ENCODE data around the gene XRN1.
"Not testable (repeated sequence)": the region's sequence is repeated elsewhere in the genome, so short reads cannot be mapped to it uniquely, and the experiment has no call there.

The XRN1 gene

DNA sequence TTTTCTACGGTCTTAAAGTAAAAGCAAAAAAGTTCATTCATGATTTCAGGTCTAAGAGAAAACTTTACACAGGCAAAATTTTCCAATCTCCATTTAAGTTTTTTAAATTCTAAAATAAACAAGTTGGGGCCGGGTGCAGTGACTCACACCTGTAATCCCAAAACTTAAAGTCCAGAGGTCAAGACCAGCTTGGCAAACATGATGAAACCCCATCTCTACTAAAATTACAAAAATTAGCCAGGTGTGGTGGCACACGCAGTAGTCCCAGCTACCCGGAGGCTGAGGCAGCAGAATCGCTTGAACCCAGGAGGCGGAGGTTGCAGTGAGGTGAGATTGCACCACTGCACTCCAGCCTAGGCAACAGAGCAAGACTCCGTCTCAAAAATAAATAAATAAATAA, 47.3 kb downstream of the XRN1 start:
- not testable (repeated sequence) for H2AFZ ChIP-seq (ENCODE audit: low read length); H3K79me1 ChIP-seq (ENCODE audit: low read depth, low read length); H2BK12ac ChIP-seq (ENCODE audit: low read length); H3K9ac ChIP-seq (ENCODE audit: low read depth, low read length, poor library complexity); H4K8ac ChIP-seq (ENCODE audit: low read depth, low read length); H3K4me1 ChIP-seq (ENCODE audit: control insufficient read depth in 2 of 2, insufficient read depth in 1 of 2, low read depth in 1 of 2, low read length in 2 of 2); H3K18ac ChIP-seq (ENCODE audit: low read length); H3K4ac ChIP-seq (ENCODE audit: low read length); H3K4me3 ChIP-seq (ENCODE audit: low read length in 2 of 2); H3K14ac ChIP-seq (ENCODE audit: low read length); H2AK5ac ChIP-seq (ENCODE audit: low read depth, low read length); H3K9me3 ChIP-seq (replicated peaks in 1 of 2; ENCODE audit: control insufficient read depth in 2 of 2, insufficient read depth in 1 of 2, low read depth in 1 of 2, low read length in 2 of 2); H2BK5ac ChIP-seq (ENCODE audit: low read length); DNase-seq (ENCODE audit: low spot score); H3K27me3 ChIP-seq (ENCODE audit: control insufficient read depth in 3 of 3, insufficient read depth in 3 of 3, low read depth in 1 of 3, low read length in 3 of 3); H2BK120ac ChIP-seq (ENCODE audit: low read depth, low read length); H3K23ac ChIP-seq (ENCODE audit: low read depth, low read length, poor library complexity); H4K91ac ChIP-seq (ENCODE audit: low read depth, low read length, poor library complexity); H3K27ac ChIP-seq (replicated peaks; ENCODE audit: low read length); H3K4me2 ChIP-seq (ENCODE audit: insufficient read depth, low read length, poor library complexity, severe bottlenecking); H2BK15ac ChIP-seq (ENCODE audit: low read length)
- no CpG with 5 or more reads among the region's 7 CpGs for WGBS, 2 donors (ENCODE audit: extremely low coverage in 2 of 2, insufficient read length in 2 of 2, insufficient replicate concordance in 1 of 2)
- H3K36me3 ChIP-seq (replicated peaks in 1 of 2; ENCODE audit: control insufficient read depth in 2 of 2, insufficient read depth in 2 of 2, low read length in 2 of 2), result peaks cover 4 to 84% of the 10 kb centered on the region in 2 donors

DNA sequence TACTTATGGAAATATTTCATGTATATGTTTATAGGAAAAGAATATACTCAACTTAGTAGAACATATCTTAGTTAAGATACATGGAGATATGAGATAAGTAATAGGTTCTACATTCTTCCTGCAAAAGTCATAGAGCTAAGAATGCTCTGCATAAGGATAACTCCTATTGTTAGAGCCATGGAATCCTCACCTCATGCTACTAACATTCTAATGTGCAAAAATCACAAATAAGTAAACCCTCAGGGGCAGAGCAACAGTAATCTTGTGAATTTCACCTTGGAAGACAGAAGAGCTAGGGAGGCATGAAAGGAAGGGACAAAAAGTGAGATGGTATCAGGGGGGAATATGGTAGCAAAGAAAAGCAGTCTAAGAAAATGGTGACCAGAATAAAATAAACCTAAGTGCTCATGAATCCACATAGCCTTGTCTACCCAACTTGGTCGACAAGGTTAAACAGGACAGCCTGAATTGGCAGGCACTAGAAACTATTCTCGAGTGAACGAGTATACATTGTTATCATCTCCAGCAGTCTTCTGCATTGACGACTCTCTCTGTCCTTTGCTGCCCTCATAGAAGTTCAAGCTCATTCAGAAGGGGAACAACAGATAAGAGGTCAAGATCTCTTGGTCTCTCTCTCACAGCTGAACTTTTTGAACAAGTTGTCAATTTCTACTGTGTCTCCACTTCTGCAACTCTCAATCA, 52.8 kb downstream of the XRN1 start:
- Histone ChIP-seq H3K79me1 (ENCODE audit: low read depth, low read length) (no peaks in the 10 kb centered on the region), H3K4me3 (ENCODE audit: low read length in 2 of 2) (no peak overlapping the region), H3K9me3 (replicated peaks in 1 of 2; ENCODE audit: control insufficient read depth in 2 of 2, insufficient read depth in 1 of 2, low read depth in 1 of 2, low read length in 2 of 2) (peaks cover 0 to 3% of the 10 kb centered on the region in 2 donors), H2BK15ac (ENCODE audit: low read length) (no peak overlapping the region), H2BK120ac (ENCODE audit: low read depth, low read length) (no peak overlapping the region), H3K4ac (ENCODE audit: low read length) (no peak overlapping the region), H3K9ac (ENCODE audit: low read depth, low read length, poor library complexity) (no peak overlapping the region), H4K91ac (ENCODE audit: low read depth, low read length, poor library complexity) (no peak overlapping the region), H2BK5ac (ENCODE audit: low read length) (no peak overlapping the region), H3K14ac (ENCODE audit: low read length) (no peak overlapping the region), H2AFZ (ENCODE audit: low read length) (no peak overlapping the region), H3K4me1 (ENCODE audit: control insufficient read depth in 2 of 2, insufficient read depth in 1 of 2, low read depth in 1 of 2, low read length in 2 of 2) (no peaks in the 10 kb centered on the region), H2AK5ac (ENCODE audit: low read depth, low read length) (no peak overlapping the region), H3K27ac (replicated peaks; ENCODE audit: low read length) (no peak overlapping the region), H3K18ac (ENCODE audit: low read length) (no peak overlapping the region), H3K23ac (ENCODE audit: low read depth, low read length, poor library complexity) (no peak overlapping the region), H3K27me3 (ENCODE audit: control insufficient read depth in 3 of 3, insufficient read depth in 3 of 3, low read depth in 1 of 3, low read length in 3 of 3) (no peaks in the 10 kb centered on the region), H3K4me2 (ENCODE audit: insufficient read depth, low read length, poor library complexity, severe bottlenecking) (no peak overlapping the region), H3K36me3 (replicated peaks in 1 of 2; ENCODE audit: control insufficient read depth in 2 of 2, insufficient read depth in 2 of 2, low read length in 2 of 2) (peaks cover 5 to 77% of the 10 kb centered on the region in 2 donors), H4K8ac (ENCODE audit: low read depth, low read length) (no peak overlapping the region), H2BK12ac (ENCODE audit: low read length) (no peak overlapping the region)
- no peak for DNase-seq (ENCODE audit: low spot score)
- WGBS, 2 donors (ENCODE audit: extremely low coverage in 2 of 2, insufficient read length in 2 of 2, insufficient replicate concordance in 1 of 2), result no CpG with 5 or more reads among the region's 4 CpGs

DNA sequence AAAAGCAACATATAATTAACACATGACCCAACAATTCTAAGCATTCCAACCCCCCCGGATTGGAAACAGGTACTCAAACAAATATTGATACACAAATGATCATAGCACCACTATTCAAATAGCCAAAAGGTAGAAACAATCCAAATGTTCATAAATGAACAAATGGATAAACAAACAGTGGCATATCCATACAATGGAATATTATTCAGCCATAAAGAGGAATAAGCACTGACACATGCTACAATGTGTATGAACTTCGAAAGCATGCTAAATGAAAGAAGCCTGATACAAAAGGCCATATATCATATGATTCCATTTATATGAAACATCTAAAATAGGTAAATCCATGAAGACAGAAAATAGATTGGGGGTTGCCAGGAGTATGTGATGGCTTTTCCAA, 62.8 kb downstream of the XRN1 start:
- DNase-seq (ENCODE audit: low spot score), result no peak
- Histone ChIP-seq H3K79me1 (ENCODE audit: low read depth, low read length) (no peaks in the 10 kb centered on the region), H2AK5ac (ENCODE audit: low read depth, low read length) (no peak overlapping the region), H3K27ac (replicated peaks; ENCODE audit: low read length) (no peak overlapping the region), H2AFZ (ENCODE audit: low read length) (no peak overlapping the region), H4K8ac (ENCODE audit: low read depth, low read length) (no peak overlapping the region), H3K4me2 (ENCODE audit: insufficient read depth, low read length, poor library complexity, severe bottlenecking) (no peak overlapping the region), H3K36me3 (replicated peaks in 1 of 2; ENCODE audit: control insufficient read depth in 2 of 2, insufficient read depth in 2 of 2, low read length in 2 of 2) (peaks cover 6 to 68% of the 10 kb centered on the region in 2 donors), H2BK12ac (ENCODE audit: low read length) (no peak overlapping the region), H3K9me3 (replicated peaks in 1 of 2; ENCODE audit: control insufficient read depth in 2 of 2, insufficient read depth in 1 of 2, low read depth in 1 of 2, low read length in 2 of 2) (peaks cover 2 to 18% of the 10 kb centered on the region in 2 donors), H3K18ac (ENCODE audit: low read length) (no peak overlapping the region), H3K4me1 (ENCODE audit: control insufficient read depth in 2 of 2, insufficient read depth in 1 of 2, low read depth in 1 of 2, low read length in 2 of 2) (no peaks in the 10 kb centered on the region), H3K14ac (ENCODE audit: low read length) (no peak overlapping the region), H2BK5ac (ENCODE audit: low read length) (no peak overlapping the region), H3K4me3 (ENCODE audit: low read length in 2 of 2) (no peak overlapping the region), H3K9ac (ENCODE audit: low read depth, low read length, poor library complexity) (no peak overlapping the region), H2BK120ac (ENCODE audit: low read depth, low read length) (no peak overlapping the region), H4K91ac (ENCODE audit: low read depth, low read length, poor library complexity) (no peak overlapping the region), H3K4ac (ENCODE audit: low read length) (no peak overlapping the region), H3K27me3 (ENCODE audit: control insufficient read depth in 3 of 3, insufficient read depth in 3 of 3, low read depth in 1 of 3, low read length in 3 of 3) (no peaks in the 10 kb centered on the region), H3K23ac (ENCODE audit: low read depth, low read length, poor library complexity) (no peak overlapping the region), H2BK15ac (ENCODE audit: low read length) (no peak overlapping the region)
- whole genome bisulfite sequencing, 2 donors (ENCODE audit: extremely low coverage in 2 of 2, insufficient read length in 2 of 2, insufficient replicate concordance in 1 of 2), result no CpG with 5 or more reads among the region's 2 CpGs

DNA sequence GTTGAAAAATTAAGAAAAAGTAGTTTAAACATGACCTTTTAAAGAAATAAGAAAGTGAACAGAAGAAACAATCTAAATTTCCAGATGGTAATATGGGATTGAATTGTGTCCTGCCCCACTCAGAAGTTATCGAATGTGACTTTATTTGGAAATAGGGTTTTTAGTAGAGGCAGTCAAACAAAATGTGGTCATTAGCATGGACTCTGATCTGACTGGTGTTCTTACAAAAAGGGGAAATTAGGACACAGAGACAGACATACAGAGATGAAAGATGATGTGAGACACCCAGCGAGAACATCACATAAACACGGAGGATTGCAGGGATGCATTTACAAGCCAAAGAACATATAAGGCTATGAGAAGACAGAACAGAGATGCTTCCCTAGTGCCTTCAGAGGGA, 73.2 kb downstream of the XRN1 start:
- Histone ChIP-seq H2AFZ (ENCODE audit: low read length) (no peak overlapping the region), H3K4me2 (ENCODE audit: insufficient read depth, low read length, poor library complexity, severe bottlenecking) (no peak overlapping the region), H3K18ac (ENCODE audit: low read length) (no peak overlapping the region), H3K9ac (ENCODE audit: low read depth, low read length, poor library complexity) (no peak overlapping the region), H2BK120ac (ENCODE audit: low read depth, low read length) (no peak overlapping the region), H2BK12ac (ENCODE audit: low read length) (no peak overlapping the region), H3K14ac (ENCODE audit: low read length) (no peak overlapping the region), H4K8ac (ENCODE audit: low read depth, low read length) (no peak overlapping the region), H2AK5ac (ENCODE audit: low read depth, low read length) (no peak overlapping the region), H3K9me3 (replicated peaks in 1 of 2; ENCODE audit: control insufficient read depth in 2 of 2, insufficient read depth in 1 of 2, low read depth in 1 of 2, low read length in 2 of 2) (no peaks in the 10 kb centered on the region), H3K27ac (replicated peaks; ENCODE audit: low read length) (no peak overlapping the region), H4K91ac (ENCODE audit: low read depth, low read length, poor library complexity) (no peak overlapping the region), H3K4me3 (ENCODE audit: low read length in 2 of 2) (no peak overlapping the region), H3K36me3 (replicated peaks in 1 of 2; ENCODE audit: control insufficient read depth in 2 of 2, insufficient read depth in 2 of 2, low read length in 2 of 2) (peaks cover 5 to 67% of the 10 kb centered on the region in 2 donors), H3K27me3 (ENCODE audit: control insufficient read depth in 3 of 3, insufficient read depth in 3 of 3, low read depth in 1 of 3, low read length in 3 of 3) (no peaks in the 10 kb centered on the region), H3K4ac (ENCODE audit: low read length) (no peak overlapping the region), H3K79me1 (ENCODE audit: low read depth, low read length) (no peaks in the 10 kb centered on the region), H2BK5ac (ENCODE audit: low read length) (no peak overlapping the region), H3K23ac (ENCODE audit: low read depth, low read length, poor library complexity) (no peak overlapping the region), H3K4me1 (ENCODE audit: control insufficient read depth in 2 of 2, insufficient read depth in 1 of 2, low read depth in 1 of 2, low read length in 2 of 2) (no peaks in the 10 kb centered on the region), H2BK15ac (ENCODE audit: low read length) (no peak overlapping the region)
- WGBS, 2 donors (ENCODE audit: extremely low coverage in 2 of 2, insufficient read length in 2 of 2, insufficient replicate concordance in 1 of 2), result no CpG with 5 or more reads among the region's 3 CpGs
- DNase-seq (ENCODE audit: low spot score), result no peak

Data from neuronal stem cell (in vitro differentiated cells).